NCI-H128 (cell line): ENCODE results near the gene MRPL16.

Source experiments
- DNase-seq: peaks from one replicate; lab custom pipeline; 2025; ENCODE audit not compliant: unreplicated experiment; lab: John Stamatoyannopoulos, UW

The MRPL16 gene

GRCh38 chr11:59776210-59777066 lies 34.1 kb downstream of the MRPL16 start:
- DNase-seq, result no peak

DNA sequence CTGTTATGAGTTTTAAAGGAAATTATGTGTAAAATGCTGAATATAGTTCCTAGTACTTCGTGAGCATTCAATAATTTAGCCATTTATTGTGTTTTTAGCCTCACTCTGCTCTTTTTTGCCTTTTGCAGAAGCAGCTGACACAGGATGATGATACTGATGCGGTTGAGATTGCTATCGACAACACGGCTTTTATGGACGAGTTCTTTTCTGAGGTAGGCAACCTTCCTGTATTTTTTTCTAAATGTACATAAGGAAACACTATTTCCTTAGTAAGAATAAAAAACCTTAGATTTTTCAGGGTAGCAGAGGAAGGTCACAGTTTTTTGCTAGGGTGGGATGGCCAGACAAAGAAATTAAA lies 37.5 kb downstream of the MRPL16 start:
- no peak for DNase-seq

DNA sequence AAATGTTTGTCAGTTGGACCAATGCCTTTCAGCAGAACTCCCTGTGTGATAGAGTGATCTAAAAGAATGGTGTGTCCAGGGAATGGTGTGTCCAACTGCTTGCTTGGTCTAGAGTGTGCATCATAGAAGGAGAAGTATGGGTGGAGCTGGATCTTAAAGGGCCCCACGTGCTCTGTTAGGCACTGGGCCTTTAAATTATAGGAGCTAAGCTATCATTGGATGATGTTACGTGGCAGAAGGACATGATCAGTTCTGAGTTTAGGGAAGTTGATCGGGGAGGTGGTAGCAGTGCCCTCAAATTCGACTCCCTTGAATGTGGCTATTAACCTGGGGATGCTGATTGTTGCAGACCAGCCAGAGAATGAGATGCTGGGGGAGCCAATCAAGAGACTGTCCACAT lies 39.0 kb downstream of the MRPL16 start:
- DNase-seq, result no peak

- no peak for DNase-seq
These were observed 39.7 kb downstream of the MRPL16 start for GRCh38 chr11:59770869-59771268.

GRCh38 chr11:59770319-59770718 lies 40.3 kb downstream of the MRPL16 start:
- no peak for DNase-seq

- no peak for DNase-seq
These were observed 40.8 kb downstream of the MRPL16 start for GRCh38 chr11:59769828-59770227.

- no peak for DNase-seq
These were observed 41.5 kb downstream of the MRPL16 start for GRCh38 chr11:59769111-59769510.

DNA sequence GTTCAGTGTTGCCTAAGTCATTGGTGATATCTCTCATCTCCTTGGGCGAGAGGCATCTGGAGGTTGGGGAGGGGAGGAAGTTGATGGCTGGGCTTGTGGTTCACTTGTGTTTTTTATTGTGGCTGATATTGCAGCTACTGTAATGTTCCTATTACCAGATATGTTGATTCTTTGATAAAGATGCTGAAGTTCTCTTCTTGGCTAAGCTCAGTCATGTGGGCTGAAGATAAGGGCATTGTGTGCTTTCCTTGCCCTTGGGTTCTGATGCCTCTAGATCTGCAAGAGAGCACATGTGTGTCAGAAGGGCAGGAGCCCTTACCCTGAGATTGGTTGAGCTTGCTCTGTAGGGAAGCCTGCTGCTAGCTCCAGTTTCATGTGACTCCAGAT lies 43.4 kb downstream of the MRPL16 start:
- no peak for DNase-seq

DNA sequence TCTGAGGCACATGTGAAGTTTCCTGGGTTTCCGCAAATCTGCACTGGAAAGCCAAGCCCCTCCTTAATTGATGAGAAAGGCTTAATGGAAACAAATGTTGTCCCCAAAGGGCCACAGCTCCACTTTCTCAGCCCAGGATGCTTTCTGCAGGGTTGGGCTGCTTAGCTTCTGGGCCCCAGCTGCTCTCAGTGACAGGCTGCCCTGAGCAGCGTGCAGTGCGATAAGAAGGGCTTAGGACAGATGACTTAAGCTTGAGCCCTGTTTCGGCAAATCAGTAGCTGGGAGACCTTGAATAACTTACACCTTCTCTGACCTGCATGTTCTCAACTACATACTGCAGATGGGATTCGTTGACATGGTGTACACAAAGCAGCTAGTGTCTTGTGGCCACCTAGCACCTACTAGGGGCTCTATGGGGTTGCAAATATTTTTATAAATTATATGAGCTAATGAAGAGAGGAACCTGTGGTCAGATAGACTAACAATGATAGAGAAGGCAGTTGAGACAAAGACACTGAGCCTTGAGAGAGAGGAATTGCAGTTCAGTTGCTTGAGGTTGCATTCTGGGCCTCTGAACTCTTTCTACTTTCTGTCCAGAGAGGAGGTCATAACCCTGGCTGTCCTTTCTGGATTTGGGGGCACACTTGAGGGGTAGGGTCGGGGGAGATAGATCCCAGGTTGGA lies 43.9 kb downstream of the MRPL16 start:
- no peak for DNase-seq

DNA sequence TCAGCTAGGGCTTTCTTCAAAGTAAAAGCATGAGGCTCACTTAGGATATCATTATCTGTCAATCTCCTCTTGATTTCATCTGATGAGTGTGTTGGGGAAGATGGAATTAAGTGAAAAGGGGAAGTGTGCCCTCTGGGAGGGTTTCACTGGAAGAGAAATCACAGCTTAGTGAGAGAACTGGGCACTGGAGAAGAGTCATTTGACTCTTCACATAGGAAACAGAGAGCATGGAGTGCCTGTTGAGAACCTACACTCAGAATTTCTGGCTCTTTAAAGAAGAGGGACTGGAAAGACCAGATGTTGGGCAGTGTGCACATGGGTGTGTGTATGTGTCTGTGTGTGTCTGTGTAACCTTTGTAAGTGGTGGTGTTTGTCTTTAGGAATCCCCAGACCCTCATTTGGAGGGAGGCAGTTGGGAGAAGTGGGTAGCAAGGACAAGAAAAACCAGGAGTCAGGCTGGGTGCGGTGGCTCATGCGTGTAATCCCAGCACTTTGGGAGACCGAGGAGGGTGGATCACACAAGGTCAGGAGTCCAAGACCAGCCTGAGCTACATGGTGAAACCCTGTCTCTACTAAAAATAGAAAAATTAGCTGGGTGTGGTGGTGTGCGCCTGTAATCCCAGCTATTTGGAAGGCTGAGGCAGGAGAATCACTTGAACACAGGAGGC lies 45.4 kb downstream of the MRPL16 start:
- DNase-seq, result no peak

DNA sequence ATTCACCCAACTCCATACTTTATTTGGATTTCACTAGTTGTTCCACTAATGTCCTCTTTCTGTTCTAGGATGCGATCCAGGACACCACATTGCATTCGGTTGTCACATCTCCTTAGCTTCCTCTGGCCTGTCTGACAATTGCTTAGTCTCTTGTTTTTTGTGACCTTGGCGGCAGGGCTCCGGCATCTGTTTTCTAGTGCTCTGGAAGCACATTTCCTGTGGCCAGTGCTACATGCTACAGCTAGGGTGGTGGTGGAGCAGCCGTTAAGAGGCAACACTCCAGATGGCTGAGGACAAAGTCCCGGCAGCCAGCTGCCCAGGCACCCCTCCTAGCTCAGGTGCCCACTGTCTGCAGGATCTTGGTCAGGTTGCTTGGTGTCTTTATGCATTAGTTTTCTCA lies 48.6 kb downstream of the MRPL16 start:
- DNase-seq, result no peak

DNA sequence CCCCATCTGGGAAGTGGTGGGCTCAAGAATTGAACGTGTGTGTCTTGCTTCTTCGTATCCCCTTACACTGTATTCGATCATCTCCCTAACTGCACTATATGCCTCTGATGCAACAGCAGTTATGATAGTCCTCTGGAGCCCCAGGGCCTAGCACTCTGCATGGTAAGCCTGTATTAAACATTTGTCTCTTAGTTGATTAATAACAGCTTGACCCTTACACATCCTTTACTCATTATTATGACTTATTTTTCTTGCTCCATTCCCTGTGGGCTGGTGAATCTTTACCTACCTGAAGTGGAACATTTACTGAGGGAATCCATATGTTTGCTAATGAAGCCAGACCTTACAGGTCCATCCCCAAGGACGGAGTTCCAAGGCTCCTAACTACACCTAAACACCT lies 49.8 kb downstream of the MRPL16 start:
- DNase-seq, result no peak

GRCh38 chr11:59759900-59760299 lies 50.7 kb downstream of the MRPL16 start:
- no peak for DNase-seq

DNA sequence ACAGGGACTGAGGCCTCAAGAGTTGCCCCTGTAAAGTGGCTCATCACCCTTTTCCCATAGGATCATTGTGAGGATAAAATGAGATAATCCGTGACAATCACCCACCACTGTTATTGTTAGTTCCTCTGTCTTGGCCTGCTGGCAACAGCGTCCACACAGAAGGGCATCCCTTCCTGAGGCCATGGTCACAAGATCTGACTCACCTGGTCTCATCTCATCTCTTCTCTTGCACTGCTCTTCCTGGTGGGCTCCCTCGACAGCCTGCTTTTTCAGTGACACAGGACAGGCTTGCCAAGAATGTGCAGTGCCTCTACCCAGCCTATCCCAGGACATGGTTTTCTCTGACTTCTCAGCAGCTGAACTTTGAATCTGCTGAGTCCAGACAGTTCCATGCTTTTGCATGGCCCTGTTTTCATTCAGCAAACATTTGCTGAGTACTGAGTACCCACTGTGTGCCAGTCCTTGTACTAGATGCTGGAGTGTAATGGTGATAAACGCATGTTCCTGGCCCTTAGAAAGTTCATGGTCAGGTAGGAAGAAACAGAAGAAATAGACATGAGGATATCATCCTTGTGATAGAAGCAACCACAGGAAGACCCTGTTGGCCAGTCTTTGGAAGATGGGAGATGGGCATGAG lies 52.1 kb downstream of the MRPL16 start:
- DNase-seq, result no peak

- DNase-seq, result no peak
These were observed 53.7 kb downstream of the MRPL16 start for GRCh38 chr11:59756845-59757244.

DNA sequence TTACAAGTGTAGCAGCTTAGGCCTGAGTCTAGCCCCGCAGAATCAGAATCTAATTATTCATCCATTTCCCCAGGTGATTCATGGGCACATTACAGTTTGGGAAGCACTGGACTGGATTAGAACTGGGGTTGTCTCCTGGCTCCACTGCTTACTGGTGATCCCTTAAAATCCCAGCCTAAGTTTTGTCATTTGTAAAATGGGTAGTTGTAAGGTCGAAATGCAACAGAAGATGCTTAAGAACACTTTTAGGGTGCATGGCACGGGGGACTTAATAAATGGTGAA lies 54.1 kb downstream of the MRPL16 start:
- DNase-seq, result no peak
